Sigmoid colon (tissue), 4 donors: ENCODE measurements around the gene PLG.

Experiments
- POLR2A ChIP-seq, 2 donors: fragments of 450-650 bp; IDR thresholded peaks; one replicate each; pipeline ENCODE4 v1.6.1; 2016; ENCODE audit warnings: antibody characterized with exemption in 2 of 2, mild to moderate bottlenecking in 2 of 2, moderate library complexity in 2 of 2
- POLR2AphosphoS5 ChIP-seq, 4 donors: sonication (generic); formaldehyde crosslinking; IDR thresholded peaks; one replicate each; pipeline ENCODE4 v1.6.1; 2017; ENCODE audit warnings: antibody characterized with exemption in 4 of 4
- TF ChIP-seq, protein P1 (sequence below), 4 experiments: fragments of 450-650 bp in 3 of 4; fragments of 200-600 bp in 1 of 4; IDR thresholded peaks; one replicate each; pipeline ENCODE4 v1.5.1; 2016 to 2019; ENCODE audit warnings: antibody characterized with exemption in 4 of 4, mild to moderate bottlenecking in 3 of 4, moderate library complexity in 2 of 4

GRCh38 chr6:160734627-160735026 is 32.6 kb downstream of the PLG start:
- TF ChIP-seq POLR2A (IDR thresholded peaks at IDR 0.05), result no peak
- TF ChIP-seq, protein P1, sequence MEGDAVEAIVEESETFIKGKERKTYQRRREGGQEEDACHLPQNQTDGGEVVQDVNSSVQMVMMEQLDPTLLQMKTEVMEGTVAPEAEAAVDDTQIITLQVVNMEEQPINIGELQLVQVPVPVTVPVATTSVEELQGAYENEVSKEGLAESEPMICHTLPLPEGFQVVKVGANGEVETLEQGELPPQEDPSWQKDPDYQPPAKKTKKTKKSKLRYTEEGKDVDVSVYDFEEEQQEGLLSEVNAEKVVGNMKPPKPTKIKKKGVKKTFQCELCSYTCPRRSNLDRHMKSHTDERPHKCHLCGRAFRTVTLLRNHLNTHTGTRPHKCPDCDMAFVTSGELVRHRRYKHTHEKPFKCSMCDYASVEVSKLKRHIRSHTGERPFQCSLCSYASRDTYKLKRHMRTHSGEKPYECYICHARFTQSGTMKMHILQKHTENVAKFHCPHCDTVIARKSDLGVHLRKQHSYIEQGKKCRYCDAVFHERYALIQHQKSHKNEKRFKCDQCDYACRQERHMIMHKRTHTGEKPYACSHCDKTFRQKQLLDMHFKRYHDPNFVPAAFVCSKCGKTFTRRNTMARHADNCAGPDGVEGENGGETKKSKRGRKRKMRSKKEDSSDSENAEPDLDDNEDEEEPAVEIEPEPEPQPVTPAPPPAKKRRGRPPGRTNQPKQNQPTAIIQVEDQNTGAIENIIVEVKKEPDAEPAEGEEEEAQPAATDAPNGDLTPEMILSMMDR (IDR thresholded peaks at IDR 0.05), result no peak
- TF ChIP-seq POLR2AphosphoS5 (IDR thresholded peaks at IDR 0.05), result no peak
